ENCODE results near the gene CLDN19.
A peak's percentile ranks its signal among the peaks of the same experiment; 100 is the strongest.

CLDN19 gene

DNA sequence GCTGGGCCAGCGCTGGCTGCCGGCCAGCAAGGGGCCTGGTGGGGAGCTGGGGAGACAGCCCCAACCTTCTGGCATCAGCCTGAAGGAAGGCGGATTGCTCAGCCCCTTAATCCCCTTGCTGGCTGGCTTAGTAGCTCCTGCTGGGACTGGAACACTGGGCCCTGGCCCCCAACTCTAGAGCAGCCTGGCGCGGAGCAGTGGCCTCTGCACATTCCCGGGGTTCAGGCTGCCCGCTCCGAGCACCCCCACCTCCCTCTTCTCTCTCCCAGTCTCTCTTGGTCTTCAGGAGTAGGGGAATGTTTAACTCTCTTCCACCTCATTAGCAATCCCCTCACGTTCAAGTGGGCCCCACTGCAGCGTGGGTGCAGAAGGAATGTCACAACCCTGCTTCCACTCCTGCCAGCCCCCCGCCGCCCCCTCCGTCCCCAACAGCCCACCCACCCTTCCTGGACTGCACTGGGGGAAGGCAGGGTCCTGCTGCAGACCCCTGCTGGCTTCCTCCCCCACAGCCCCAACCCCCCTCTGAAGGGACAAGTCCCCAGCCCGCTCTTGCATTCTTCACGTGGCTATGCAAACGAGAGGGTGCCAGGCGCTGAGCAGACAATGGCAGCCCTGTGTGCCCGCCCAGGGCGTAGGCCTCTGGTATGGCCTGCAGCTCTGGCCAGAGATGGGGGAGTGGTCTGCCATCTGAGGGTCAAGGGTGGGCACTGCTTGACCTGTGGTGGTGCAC is 980 bp upstream of the CLDN19 start:
- H3K36me3 ChIP-seq (replicated peaks in 1 of 2; ENCODE audit: control insufficient read depth in 2 of 2, insufficient read depth in 2 of 2, low read length in 2 of 2): peaks cover 8 to 9% of the 10 kb centered on the region in 2 donors
- peak overlapping the region; percentile 79 for H2AFZ ChIP-seq (ENCODE audit: low read length)
- H3K27me3 ChIP-seq (ENCODE audit: control insufficient read depth in 3 of 3, insufficient read depth in 3 of 3, low read depth in 1 of 3, low read length in 3 of 3): no peaks in the 10 kb centered on the region
- H3K4me1 ChIP-seq (ENCODE audit: control insufficient read depth in 2 of 2, insufficient read depth in 1 of 2, low read depth in 1 of 2, low read length in 2 of 2): peaks cover 15 to 20% of the 10 kb centered on the region in 2 donors
- no peak overlapping the region for H3K9ac ChIP-seq (ENCODE audit: low read depth, low read length, poor library complexity)
- H4K91ac ChIP-seq (ENCODE audit: low read depth, low read length, poor library complexity): no peak overlapping the region
- peak overlapping the region; percentile 69 for H2BK15ac ChIP-seq (ENCODE audit: low read length)
- no peak overlapping the region for H3K4me3 ChIP-seq (ENCODE audit: low read length in 2 of 2)
- no peak for DNase-seq (ENCODE audit: low spot score)
- H2BK5ac ChIP-seq (ENCODE audit: low read length): no peak overlapping the region
- no peak overlapping the region for H4K8ac ChIP-seq (ENCODE audit: low read depth, low read length)
- peak overlapping the region; percentile 69 for H2BK12ac ChIP-seq (ENCODE audit: low read length)
- H3K18ac ChIP-seq (ENCODE audit: low read length): peak overlapping the region; percentile 87
- no peaks in the 10 kb centered on the region for H3K79me1 ChIP-seq (ENCODE audit: low read depth, low read length)
- no peak overlapping the region for H3K4me2 ChIP-seq (ENCODE audit: insufficient read depth, low read length, poor library complexity, severe bottlenecking)
- peak overlapping the region; percentile 57 for H3K23ac ChIP-seq (ENCODE audit: low read depth, low read length, poor library complexity)
- no CpG with 5 or more reads among the region's 19 CpGs for WGBS, 2 donors (ENCODE audit: extremely low coverage in 2 of 2, insufficient read length in 2 of 2, insufficient replicate concordance in 1 of 2)
- H2AK5ac ChIP-seq (ENCODE audit: low read depth, low read length): peak overlapping the region; percentile 42
- H3K9me3 ChIP-seq (replicated peaks in 1 of 2; ENCODE audit: control insufficient read depth in 2 of 2, insufficient read depth in 1 of 2, low read depth in 1 of 2, low read length in 2 of 2): no peaks in the 10 kb centered on the region
- H3K27ac ChIP-seq (replicated peaks; ENCODE audit: low read length): no peak overlapping the region
- no peak overlapping the region for H3K14ac ChIP-seq (ENCODE audit: low read length)
- H3K4ac ChIP-seq (ENCODE audit: low read length): peak overlapping the region; percentile 32
- peak overlapping the region; percentile 33 for H2BK120ac ChIP-seq (ENCODE audit: low read depth, low read length)

DNA sequence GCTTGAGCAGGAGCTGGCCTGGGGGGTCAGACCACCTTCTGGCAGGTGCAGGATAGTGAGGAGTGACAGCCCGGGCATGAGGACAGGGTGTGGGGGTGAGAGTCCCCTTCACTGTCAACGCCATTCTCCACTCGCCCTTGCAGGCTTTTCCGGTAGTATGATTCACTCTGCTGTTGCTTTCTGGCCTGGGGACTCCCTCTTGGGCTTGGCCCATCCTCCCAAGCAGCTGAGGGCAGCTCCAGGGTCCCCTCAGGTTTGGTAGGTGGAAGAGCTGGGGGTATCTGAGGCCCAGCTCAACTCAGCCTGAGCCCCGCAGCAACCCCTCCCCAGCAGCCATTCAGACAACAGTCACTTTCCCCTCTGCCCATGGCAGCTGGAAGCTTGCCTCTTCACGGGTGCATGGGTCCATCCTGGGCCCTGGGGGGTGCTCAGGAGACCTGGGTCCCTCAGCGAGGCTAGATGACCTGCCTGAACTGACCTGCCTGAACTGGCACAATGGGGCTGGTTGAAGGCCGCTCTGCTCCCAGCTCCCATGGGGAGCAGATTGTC is 1.3 kb downstream of the CLDN19 start:
- Histone ChIP-seq H3K23ac (ENCODE audit: low read depth, low read length, poor library complexity) (no peak overlapping the region), H3K9ac (ENCODE audit: low read depth, low read length, poor library complexity) (peak overlapping the region; percentile 47), H4K91ac (ENCODE audit: low read depth, low read length, poor library complexity) (no peak overlapping the region), H2BK12ac (ENCODE audit: low read length) (peak overlapping the region; percentile 33), H3K4me1 (ENCODE audit: control insufficient read depth in 2 of 2, insufficient read depth in 1 of 2, low read depth in 1 of 2, low read length in 2 of 2) (peaks cover 15 to 20% of the 10 kb centered on the region in 2 donors), H2AFZ (ENCODE audit: low read length) (no peak overlapping the region), H3K14ac (ENCODE audit: low read length) (peak overlapping the region; percentile 58), H2BK120ac (ENCODE audit: low read depth, low read length) (no peak overlapping the region), H3K79me1 (ENCODE audit: low read depth, low read length) (no peaks in the 10 kb centered on the region), H2AK5ac (ENCODE audit: low read depth, low read length) (peak overlapping the region; percentile 98), H3K18ac (ENCODE audit: low read length) (peak overlapping the region; percentile 61), H3K36me3 (replicated peaks in 1 of 2; ENCODE audit: control insufficient read depth in 2 of 2, insufficient read depth in 2 of 2, low read length in 2 of 2) (peaks cover 0 to 1% of the 10 kb centered on the region in 2 donors), H3K4me2 (ENCODE audit: insufficient read depth, low read length, poor library complexity, severe bottlenecking) (no peak overlapping the region), H2BK15ac (ENCODE audit: low read length) (peak overlapping the region; percentile 40), H3K4me3 (ENCODE audit: low read length in 2 of 2) (no peak overlapping the region), H2BK5ac (ENCODE audit: low read length) (no peak overlapping the region), H3K9me3 (replicated peaks in 1 of 2; ENCODE audit: control insufficient read depth in 2 of 2, insufficient read depth in 1 of 2, low read depth in 1 of 2, low read length in 2 of 2) (no peaks in the 10 kb centered on the region), H3K27ac (replicated peaks; ENCODE audit: low read length) (no peak overlapping the region), H4K8ac (ENCODE audit: low read depth, low read length) (no peak overlapping the region), H3K27me3 (ENCODE audit: control insufficient read depth in 3 of 3, insufficient read depth in 3 of 3, low read depth in 1 of 3, low read length in 3 of 3) (no peaks in the 10 kb centered on the region), H3K4ac (ENCODE audit: low read length) (no peak overlapping the region)
- DNase-seq (ENCODE audit: low spot score): no peak
- whole genome bisulfite sequencing, 2 donors (ENCODE audit: extremely low coverage in 2 of 2, insufficient read length in 2 of 2, insufficient replicate concordance in 1 of 2): no CpG with 5 or more reads among the region's 8 CpGs

DNA sequence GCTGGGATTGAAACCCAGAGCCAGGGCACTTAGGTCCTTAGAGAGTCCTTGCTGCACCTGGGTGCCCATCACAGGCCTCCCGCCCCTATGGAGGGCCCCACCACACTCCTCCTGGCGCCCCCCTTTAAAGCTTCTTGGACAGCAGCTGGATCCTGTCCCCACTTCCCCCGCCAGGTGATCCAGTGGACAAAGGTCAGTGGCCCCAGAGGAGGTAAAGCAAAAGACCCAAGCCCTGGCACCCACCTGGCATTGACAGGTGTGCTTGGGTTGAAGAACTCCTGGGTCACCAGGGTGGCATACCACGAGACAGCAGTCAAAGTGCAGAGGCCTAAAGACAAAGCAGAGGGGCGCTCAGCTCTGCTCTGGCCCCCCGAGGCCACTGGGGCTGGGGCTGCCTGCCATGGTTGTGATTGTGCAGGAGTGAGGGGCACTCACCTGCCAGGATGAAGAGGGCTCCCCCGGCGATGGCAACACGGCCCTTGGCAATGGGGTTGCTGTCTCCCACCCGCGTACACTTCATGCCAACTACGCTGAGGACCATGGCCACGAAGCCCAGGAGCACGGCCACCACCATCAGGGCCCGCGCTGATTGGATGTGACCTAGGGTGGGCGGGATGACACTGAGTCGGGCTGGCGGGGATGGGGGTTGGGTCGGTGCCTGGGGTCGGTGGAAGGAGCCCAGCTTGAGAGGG is 1.9 kb downstream of the CLDN19 start:
- H3K4me1 ChIP-seq (ENCODE audit: control insufficient read depth in 2 of 2, insufficient read depth in 1 of 2, low read depth in 1 of 2, low read length in 2 of 2): peaks cover 15 to 20% of the 10 kb centered on the region in 2 donors
- no peaks in the 10 kb centered on the region for H3K27me3 ChIP-seq (ENCODE audit: control insufficient read depth in 3 of 3, insufficient read depth in 3 of 3, low read depth in 1 of 3, low read length in 3 of 3)
- no peak overlapping the region for H2BK120ac ChIP-seq (ENCODE audit: low read depth, low read length)
- H3K27ac ChIP-seq (replicated peaks; ENCODE audit: low read length): no peak overlapping the region
- no peak overlapping the region for H4K8ac ChIP-seq (ENCODE audit: low read depth, low read length)
- no CpG with 5 or more reads among the region's 21 CpGs for WGBS, 2 donors (ENCODE audit: extremely low coverage in 2 of 2, insufficient read length in 2 of 2, insufficient replicate concordance in 1 of 2)
- no peak overlapping the region for H3K4ac ChIP-seq (ENCODE audit: low read length)
- no peak overlapping the region for H3K4me2 ChIP-seq (ENCODE audit: insufficient read depth, low read length, poor library complexity, severe bottlenecking)
- H2AFZ ChIP-seq (ENCODE audit: low read length): no peak overlapping the region
- H2AK5ac ChIP-seq (ENCODE audit: low read depth, low read length): no peak overlapping the region
- no peak for DNase-seq (ENCODE audit: low spot score)
- peak overlapping the region; percentile 12 for H3K9ac ChIP-seq (ENCODE audit: low read depth, low read length, poor library complexity)
- H2BK12ac ChIP-seq (ENCODE audit: low read length): no peak overlapping the region
- H3K14ac ChIP-seq (ENCODE audit: low read length): no peak overlapping the region
- no peak overlapping the region for H4K91ac ChIP-seq (ENCODE audit: low read depth, low read length, poor library complexity)
- H3K36me3 ChIP-seq (replicated peaks in 1 of 2; ENCODE audit: control insufficient read depth in 2 of 2, insufficient read depth in 2 of 2, low read length in 2 of 2): peaks cover 0 to 1% of the 10 kb centered on the region in 2 donors
- H3K23ac ChIP-seq (ENCODE audit: low read depth, low read length, poor library complexity): peak overlapping the region; percentile 82
- no peaks in the 10 kb centered on the region for H3K79me1 ChIP-seq (ENCODE audit: low read depth, low read length)
- H2BK5ac ChIP-seq (ENCODE audit: low read length): no peak overlapping the region
- H3K4me3 ChIP-seq (ENCODE audit: low read length in 2 of 2): no peak overlapping the region
- no peak overlapping the region for H3K18ac ChIP-seq (ENCODE audit: low read length)
- H3K9me3 ChIP-seq (replicated peaks in 1 of 2; ENCODE audit: control insufficient read depth in 2 of 2, insufficient read depth in 1 of 2, low read depth in 1 of 2, low read length in 2 of 2): no peaks in the 10 kb centered on the region
- H2BK15ac ChIP-seq (ENCODE audit: low read length): peak overlapping the region; percentile 40

DNA sequence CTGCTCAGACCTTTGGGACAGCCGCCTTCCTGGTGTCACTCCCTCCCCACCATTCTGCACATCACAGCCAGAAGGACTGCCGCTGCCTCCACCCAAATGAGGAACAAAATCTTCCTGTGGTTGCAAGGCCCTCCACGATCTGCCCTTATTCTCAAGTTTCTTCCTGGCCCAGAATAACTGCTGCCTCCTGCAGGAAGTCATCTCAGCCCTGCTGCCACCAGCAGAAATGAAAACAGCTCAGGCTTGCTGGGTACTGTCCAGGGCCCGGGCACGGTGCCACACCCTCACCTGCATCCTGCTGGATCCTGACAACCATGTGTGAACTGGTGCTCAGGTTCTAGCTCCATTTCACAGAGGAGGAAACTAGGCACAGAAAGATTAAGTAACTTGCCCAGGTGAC is 2.8 kb downstream of the CLDN19 start:
- H2BK5ac ChIP-seq (ENCODE audit: low read length): no peak overlapping the region
- H2BK12ac ChIP-seq (ENCODE audit: low read length): no peak overlapping the region
- no peak overlapping the region for H3K4me3 ChIP-seq (ENCODE audit: low read length in 2 of 2)
- no peaks in the 10 kb centered on the region for H3K27me3 ChIP-seq (ENCODE audit: control insufficient read depth in 3 of 3, insufficient read depth in 3 of 3, low read depth in 1 of 3, low read length in 3 of 3)
- WGBS, 2 donors (ENCODE audit: extremely low coverage in 2 of 2, insufficient read length in 2 of 2, insufficient replicate concordance in 1 of 2): no CpG with 5 or more reads among the region's 5 CpGs
- no peak overlapping the region for H4K91ac ChIP-seq (ENCODE audit: low read depth, low read length, poor library complexity)
- H4K8ac ChIP-seq (ENCODE audit: low read depth, low read length): no peak overlapping the region
- H3K23ac ChIP-seq (ENCODE audit: low read depth, low read length, poor library complexity): no peak overlapping the region
- peaks cover 15 to 20% of the 10 kb centered on the region in 2 donors for H3K4me1 ChIP-seq (ENCODE audit: control insufficient read depth in 2 of 2, insufficient read depth in 1 of 2, low read depth in 1 of 2, low read length in 2 of 2)
- peaks cover 0 to 1% of the 10 kb centered on the region in 2 donors for H3K36me3 ChIP-seq (replicated peaks in 1 of 2; ENCODE audit: control insufficient read depth in 2 of 2, insufficient read depth in 2 of 2, low read length in 2 of 2)
- peak overlapping the region; percentile 1 for H3K9ac ChIP-seq (ENCODE audit: low read depth, low read length, poor library complexity)
- H3K4me2 ChIP-seq (ENCODE audit: insufficient read depth, low read length, poor library complexity, severe bottlenecking): no peak overlapping the region
- no peaks in the 10 kb centered on the region for H3K79me1 ChIP-seq (ENCODE audit: low read depth, low read length)
- H2AFZ ChIP-seq (ENCODE audit: low read length): peak overlapping the region; percentile 33
- H2BK15ac ChIP-seq (ENCODE audit: low read length): no peak overlapping the region
- H3K18ac ChIP-seq (ENCODE audit: low read length): peak overlapping the region; percentile 48
- H3K9me3 ChIP-seq (replicated peaks in 1 of 2; ENCODE audit: control insufficient read depth in 2 of 2, insufficient read depth in 1 of 2, low read depth in 1 of 2, low read length in 2 of 2): no peaks in the 10 kb centered on the region
- no peak overlapping the region for H3K14ac ChIP-seq (ENCODE audit: low read length)
- H2BK120ac ChIP-seq (ENCODE audit: low read depth, low read length): no peak overlapping the region
- H3K27ac ChIP-seq (replicated peaks; ENCODE audit: low read length): no peak overlapping the region
- no peak for DNase-seq (ENCODE audit: low spot score)
- no peak overlapping the region for H3K4ac ChIP-seq (ENCODE audit: low read length)
- H2AK5ac ChIP-seq (ENCODE audit: low read depth, low read length): no peak overlapping the region

Data from neuronal stem cell (in vitro differentiated cells).